ENCODE measurements around the gene SERPINA5. TPM values are rescaled to one million over a fixed set of nuclear protein-coding genes. Genes with fewer than 3 reads are reported as not detected.
"Not testable (repeated sequence)": the region's sequence is repeated elsewhere in the genome, so short reads cannot be mapped to it uniquely, and the experiment has no call there.

The SERPINA5 gene
- total RNA-seq, 1 experiment from 2014 or later = not detected

GRCh38 chr14:94594441-94594840 lies 13.2 kb downstream of the SERPINA5 start:
- in situ Hi-C loops (cut with HindIII; ENCODE audit: low sequenced_read_pairs) = no loop called here
- DNase-seq (ENCODE audit: low spot score) = no peak

GRCh38 chr14:94595912-94596311 lies 14.7 kb downstream of the SERPINA5 start:
- DNase-seq (ENCODE audit: low spot score) = no peak
- in situ Hi-C loops (cut with HindIII; ENCODE audit: low sequenced_read_pairs) = no loop called here

GRCh38 chr14:94596361-94596760 lies 15.1 kb downstream of the SERPINA5 start:
- no peak for DNase-seq (ENCODE audit: low spot score)
- in situ Hi-C loops (cut with HindIII; ENCODE audit: low sequenced_read_pairs) = no loop called here

GRCh38 chr14:94597788-94598187 lies 16.6 kb downstream of the SERPINA5 start:
- no peak for DNase-seq (ENCODE audit: low spot score)
- in situ Hi-C loops (cut with HindIII; ENCODE audit: low sequenced_read_pairs) = no loop called here

GRCh38 chr14:94598506-94598815 lies 17.2 kb downstream of the SERPINA5 start:
- no peak for DNase-seq (ENCODE audit: low spot score)
- in situ Hi-C loops (cut with HindIII; ENCODE audit: low sequenced_read_pairs) = no loop called here

- peak; percentile 33 for DNase-seq (ENCODE audit: low spot score)
- in situ Hi-C loops (cut with HindIII; ENCODE audit: low sequenced_read_pairs) = no loop called here
Observed at GRCh38 chr14:94598816-94599655, 17.8 kb downstream of the SERPINA5 start.

- DNase-seq (ENCODE audit: low spot score) = no peak
- in situ Hi-C loops (cut with HindIII; ENCODE audit: low sequenced_read_pairs) = no loop called here
Observed at GRCh38 chr14:94599656-94600004, 18.4 kb downstream of the SERPINA5 start.

GRCh38 chr14:94600148-94600545 lies 18.9 kb downstream of the SERPINA5 start:
- DNase-seq (ENCODE audit: low spot score) = no peak
- in situ Hi-C loops (cut with HindIII; ENCODE audit: low sequenced_read_pairs) = no loop called here

- in situ Hi-C loops (cut with HindIII; ENCODE audit: low sequenced_read_pairs) = no loop called here
- DNase-seq (ENCODE audit: low spot score) = peak; percentile 76
Observed at GRCh38 chr14:94601884-94602391, 20.7 kb downstream of the SERPINA5 start.

GRCh38 chr14:94602722-94603121 lies 21.5 kb downstream of the SERPINA5 start:
- in situ Hi-C loops (cut with HindIII; ENCODE audit: low sequenced_read_pairs) = no loop called here
- no peak for DNase-seq (ENCODE audit: low spot score)

GRCh38 chr14:94605361-94605760 lies 24.1 kb downstream of the SERPINA5 start:
- no peak for DNase-seq (ENCODE audit: low spot score)
- in situ Hi-C loops (cut with HindIII; ENCODE audit: low sequenced_read_pairs) = no loop called here

- in situ Hi-C loops (cut with HindIII; ENCODE audit: low sequenced_read_pairs); DNase-seq (ENCODE audit: low spot score): not testable (repeated sequence)
Observed at GRCh38 chr14:94608966-94609365, 27.7 kb downstream of the SERPINA5 start.

- in situ Hi-C loops (cut with HindIII; ENCODE audit: low sequenced_read_pairs) = no loop called here
- DNase-seq (ENCODE audit: low spot score) = no peak
Observed at GRCh38 chr14:94611179-94611578, 30.0 kb downstream of the SERPINA5 start.

GRCh38 chr14:94612174-94612573 lies 30.9 kb downstream of the SERPINA5 start, which contains the start of gene SERPINA3:
TSS of gene SERPINA3 (plus strand) at chr14:94612391. CDS start at chr14:94614442, 2,051 bp downstream.
- in situ Hi-C loops (cut with HindIII; ENCODE audit: low sequenced_read_pairs) = no loop called here
- peak; percentile 82 for DNase-seq (ENCODE audit: low spot score)

- in situ Hi-C loops (cut with HindIII; ENCODE audit: low sequenced_read_pairs) = no loop called here
- DNase-seq (ENCODE audit: low spot score) = peak; percentile 74
Observed at GRCh38 chr14:94612580-94613554, 31.6 kb downstream of the SERPINA5 start.

- in situ Hi-C loops (cut with HindIII; ENCODE audit: low sequenced_read_pairs) = no loop called here
- DNase-seq (ENCODE audit: low spot score) = no peak
Observed at GRCh38 chr14:94613720-94614644, 32.8 kb downstream of the SERPINA5 start.

- DNase-seq (ENCODE audit: low spot score) = no peak
- in situ Hi-C loops (cut with HindIII; ENCODE audit: low sequenced_read_pairs) = no loop called here
Observed at GRCh38 chr14:94614802-94615201, 33.6 kb downstream of the SERPINA5 start.

- in situ Hi-C loops (cut with HindIII; ENCODE audit: low sequenced_read_pairs) = no loop called here
- DNase-seq (ENCODE audit: low spot score) = no peak
Observed at GRCh38 chr14:94615254-94615653, 34.0 kb downstream of the SERPINA5 start.
